Measurements from ENCODE around the gene SUCLG1. TPM values are rescaled to one million over a fixed set of nuclear protein-coding genes. Genes with fewer than 3 reads are reported as not detected.

The SUCLG1 gene
- total RNA-seq, 1 experiment from 2014 or later: 105 TPM

DNA sequence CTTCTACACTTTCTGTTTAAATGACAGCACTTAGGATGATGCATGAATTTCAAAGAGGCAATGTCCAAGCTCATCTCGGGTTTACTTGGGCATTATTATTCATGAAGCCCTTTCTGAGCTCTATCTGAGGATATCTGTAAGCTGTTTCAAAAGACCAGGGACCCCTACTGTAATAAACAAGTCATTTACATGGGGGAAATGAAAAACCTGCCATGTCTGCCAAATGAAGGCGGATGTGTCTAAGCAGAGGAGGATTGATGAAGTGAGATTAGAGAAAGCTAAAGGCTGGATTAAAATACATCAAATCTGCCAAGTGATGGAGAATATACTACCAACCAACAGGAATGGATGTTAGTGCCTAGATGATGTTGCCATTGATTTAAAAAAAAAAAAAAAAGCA lies 64.5 kb downstream of the SUCLG1 start:
- H3K27me3 Mint-ChIP-seq (ENCODE audit: insufficient read depth, unreplicated experiment): no peaks in the 10 kb centered on the region
- BruUV-seq (replicated peaks): no TSS peak
- ChIA-PET POLR2A (interaction anchor here (1.3 kb wide), 1 partner anchor 23 kb away, joined by 6 read pairs; no protein-coding TSS in a partner anchor), CTCF (interaction anchor here (0.5 to 1.6 kb wide), 4 partner anchors 12 to 581 kb away, joined by 3 to 5 read pairs (median 4); no protein-coding TSS in a partner anchor)
- H3K9me3 Mint-ChIP-seq (ENCODE audit: unreplicated experiment): no peaks in the 10 kb centered on the region
- TF ChIP-seq, protein P1, sequence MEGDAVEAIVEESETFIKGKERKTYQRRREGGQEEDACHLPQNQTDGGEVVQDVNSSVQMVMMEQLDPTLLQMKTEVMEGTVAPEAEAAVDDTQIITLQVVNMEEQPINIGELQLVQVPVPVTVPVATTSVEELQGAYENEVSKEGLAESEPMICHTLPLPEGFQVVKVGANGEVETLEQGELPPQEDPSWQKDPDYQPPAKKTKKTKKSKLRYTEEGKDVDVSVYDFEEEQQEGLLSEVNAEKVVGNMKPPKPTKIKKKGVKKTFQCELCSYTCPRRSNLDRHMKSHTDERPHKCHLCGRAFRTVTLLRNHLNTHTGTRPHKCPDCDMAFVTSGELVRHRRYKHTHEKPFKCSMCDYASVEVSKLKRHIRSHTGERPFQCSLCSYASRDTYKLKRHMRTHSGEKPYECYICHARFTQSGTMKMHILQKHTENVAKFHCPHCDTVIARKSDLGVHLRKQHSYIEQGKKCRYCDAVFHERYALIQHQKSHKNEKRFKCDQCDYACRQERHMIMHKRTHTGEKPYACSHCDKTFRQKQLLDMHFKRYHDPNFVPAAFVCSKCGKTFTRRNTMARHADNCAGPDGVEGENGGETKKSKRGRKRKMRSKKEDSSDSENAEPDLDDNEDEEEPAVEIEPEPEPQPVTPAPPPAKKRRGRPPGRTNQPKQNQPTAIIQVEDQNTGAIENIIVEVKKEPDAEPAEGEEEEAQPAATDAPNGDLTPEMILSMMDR (IDR thresholded peaks at IDR 0.05; ENCODE audit: unreplicated experiment): no peak
- peaks cover 7% of the 10 kb centered on the region for H3K4me1 Mint-ChIP-seq (ENCODE audit: insufficient read depth, unreplicated experiment)
- DNase-seq (ENCODE audit: unreplicated experiment): no peak
- intact Hi-C loops (cut with micrococcal nuclease): no loop called here
- no peak overlapping the region for H3K27ac Mint-ChIP-seq (ENCODE audit: low read depth, unreplicated experiment)
- H3K4me3 Mint-ChIP-seq (ENCODE audit: unreplicated experiment): no peak overlapping the region
- no peaks in the 10 kb centered on the region for H3K36me3 Mint-ChIP-seq (ENCODE audit: insufficient read depth, unreplicated experiment)

DNA sequence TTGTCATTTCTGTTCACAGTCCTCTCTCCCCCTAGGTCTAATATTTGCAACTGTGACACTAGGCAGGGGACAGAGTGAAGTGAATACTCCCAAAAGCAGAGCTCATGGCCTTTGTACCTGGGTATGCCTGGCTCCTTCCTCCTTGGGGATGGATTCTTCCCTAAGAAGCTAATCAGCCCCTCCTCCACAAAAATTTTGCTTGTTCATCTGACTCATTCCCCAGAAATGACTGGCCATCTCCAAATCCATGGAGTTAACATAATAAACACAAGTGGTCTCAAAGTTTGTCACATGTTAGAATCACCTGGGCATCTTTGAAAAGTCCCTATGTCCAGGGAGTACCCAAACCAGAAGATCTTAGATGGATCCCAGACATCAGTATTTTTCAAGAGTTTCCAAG lies 65.3 kb downstream of the SUCLG1 start:
- no TSS peak for BruUV-seq (replicated peaks)
- H3K9me3 Mint-ChIP-seq (ENCODE audit: unreplicated experiment): no peaks in the 10 kb centered on the region
- no peak overlapping the region for H3K4me3 Mint-ChIP-seq (ENCODE audit: unreplicated experiment)
- H3K27ac Mint-ChIP-seq (ENCODE audit: low read depth, unreplicated experiment): no peak overlapping the region
- intact Hi-C loops (cut with micrococcal nuclease): no loop called here
- POLR2A ChIA-PET: interaction anchor here (0.7 kb wide), 1 partner anchor 396 kb away, joined by 3 read pairs; no protein-coding TSS in a partner anchor
- TF ChIP-seq, protein P1 (IDR thresholded peaks at IDR 0.05; ENCODE audit: unreplicated experiment): no peak
- H3K27me3 Mint-ChIP-seq (ENCODE audit: insufficient read depth, unreplicated experiment): no peaks in the 10 kb centered on the region
- DNase-seq (ENCODE audit: unreplicated experiment): no peak
- CTCF ChIA-PET: interaction anchor here (1.6 kb wide), 1 partner anchor 78 kb away, joined by 4 read pairs; no protein-coding TSS in a partner anchor
- no peaks in the 10 kb centered on the region for H3K36me3 Mint-ChIP-seq (ENCODE audit: insufficient read depth, unreplicated experiment)
- H3K4me1 Mint-ChIP-seq (ENCODE audit: insufficient read depth, unreplicated experiment): peaks cover 7% of the 10 kb centered on the region

DNA sequence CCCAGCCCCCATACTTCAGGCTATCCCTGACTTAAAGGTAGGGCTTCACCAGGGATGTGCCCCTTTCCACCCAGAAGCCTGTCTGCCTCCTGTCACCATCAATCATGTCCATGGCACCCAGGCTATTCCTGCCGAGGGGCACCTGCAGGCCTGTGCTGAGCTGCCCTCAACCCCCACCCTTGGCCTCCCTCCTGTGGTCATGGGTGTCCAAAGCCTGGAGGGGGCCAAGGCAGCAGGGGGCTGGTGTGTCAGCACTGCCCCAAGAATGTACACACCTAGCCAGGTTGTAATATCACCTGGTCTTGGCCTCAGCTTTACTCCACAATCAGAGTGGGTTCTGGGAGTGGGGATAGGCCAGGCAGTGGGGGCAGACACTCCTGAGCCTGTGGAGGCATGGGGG lies 69.3 kb downstream of the SUCLG1 start:
- Mint-ChIP-seq H3K9me3 (ENCODE audit: unreplicated experiment) (no peaks in the 10 kb centered on the region), H3K27me3 (ENCODE audit: insufficient read depth, unreplicated experiment) (no peaks in the 10 kb centered on the region), H3K27ac (ENCODE audit: low read depth, unreplicated experiment) (no peak overlapping the region), H3K4me1 (ENCODE audit: insufficient read depth, unreplicated experiment) (no peaks in the 10 kb centered on the region), H3K4me3 (ENCODE audit: unreplicated experiment) (no peak overlapping the region), H3K36me3 (ENCODE audit: insufficient read depth, unreplicated experiment) (no peaks in the 10 kb centered on the region)
- intact Hi-C loops (cut with micrococcal nuclease): no loop called here
- POLR2A ChIA-PET: no interaction called here
- BruUV-seq (replicated peaks): no TSS peak
- no peak for DNase-seq (ENCODE audit: unreplicated experiment)
- TF ChIP-seq, protein P1 (IDR thresholded peaks at IDR 0.05; ENCODE audit: unreplicated experiment): no peak
- CTCF ChIA-PET: no interaction called here

DNA sequence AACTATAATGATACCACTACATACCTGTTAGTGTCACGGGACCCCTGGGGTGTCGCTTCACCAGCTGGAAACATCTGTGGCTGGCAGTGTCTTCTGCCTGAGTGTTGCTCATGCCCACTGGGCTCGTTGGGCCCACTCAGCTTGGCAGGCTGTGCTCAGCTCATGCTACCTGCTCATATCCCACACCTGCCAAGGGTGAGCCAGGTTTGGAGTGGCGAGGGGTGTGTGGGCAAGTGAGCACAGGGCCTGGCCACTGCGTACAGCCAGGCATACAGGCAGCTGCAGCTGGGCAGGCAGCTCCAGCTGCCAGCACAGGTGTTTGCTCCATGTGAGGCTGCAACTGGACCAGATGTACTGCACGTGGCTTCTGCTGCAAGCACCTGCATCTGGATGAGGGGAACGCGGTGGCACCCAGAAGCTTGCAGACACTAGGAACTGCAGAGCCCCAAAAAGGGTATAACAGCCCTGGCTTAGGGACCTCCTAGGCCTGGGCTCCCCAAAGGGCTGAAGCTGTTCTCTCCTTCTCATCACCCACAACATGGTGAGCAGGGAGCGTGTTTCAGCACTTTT lies 70.1 kb downstream of the SUCLG1 start:
- CTCF ChIA-PET: interaction anchor here (0.6 kb wide), 1 partner anchor 1173 kb away, joined by 3 read pairs; no protein-coding TSS in a partner anchor
- no peak overlapping the region for H3K27ac Mint-ChIP-seq (ENCODE audit: low read depth, unreplicated experiment)
- no peak overlapping the region for H3K4me3 Mint-ChIP-seq (ENCODE audit: unreplicated experiment)
- no TSS peak for BruUV-seq (replicated peaks)
- no peaks in the 10 kb centered on the region for H3K36me3 Mint-ChIP-seq (ENCODE audit: insufficient read depth, unreplicated experiment)
- POLR2A ChIA-PET: interaction anchor here (0.8 kb wide), 1 partner anchor 10 kb away, joined by 4 read pairs; no protein-coding TSS in a partner anchor
- TF ChIP-seq, protein P1 (IDR thresholded peaks at IDR 0.05; ENCODE audit: unreplicated experiment): no peak
- DNase-seq (ENCODE audit: unreplicated experiment): no peak
- no peaks in the 10 kb centered on the region for H3K27me3 Mint-ChIP-seq (ENCODE audit: insufficient read depth, unreplicated experiment)
- no peaks in the 10 kb centered on the region for H3K9me3 Mint-ChIP-seq (ENCODE audit: unreplicated experiment)
- intact Hi-C loops (cut with micrococcal nuclease): no loop called here
- no peaks in the 10 kb centered on the region for H3K4me1 Mint-ChIP-seq (ENCODE audit: insufficient read depth, unreplicated experiment)
